LNCaP clone FGC (cell line): ENCODE data around the gene PPP2R2D.
"Not testable (repeated sequence)": the region's sequence is repeated elsewhere in the genome, so short reads cannot be mapped to it uniquely, and the experiment has no call there.

ENCODE experiments used
- DNase-seq: peaks from one replicate; pipeline ENCODE4 v3.0.0-alpha.2; 2011; ENCODE audit warnings: low read depth
- H3K4me3 ChIP-seq: 2 replicates; pipeline ENCODE4 v1.5.1; 2011; ENCODE audit warnings: mild to moderate bottlenecking, low read depth, low read length, control low read depth
- CTCF ChIP-seq: IDR thresholded peaks from 2 replicates; pipeline ENCODE4 v1.5.1; 2012; ENCODE audit warnings: mild to moderate bottlenecking; ENCODE audit not compliant: control insufficient read depth, insufficient read depth; ENCODE audit errors: extremely low read depth

Gene PPP2R2D

GRCh38 chr10:131882151-131882550 is 18.7 kb upstream of the PPP2R2D start:
- no peak for DNase-seq
- no peak overlapping the region for H3K4me3 ChIP-seq
- TF ChIP-seq CTCF: no peak

GRCh38 chr10:131882590-131883451 is 18.0 kb upstream of the PPP2R2D start:
- H3K4me3 ChIP-seq: no peak overlapping the region
- no peak for TF ChIP-seq CTCF
- DNase-seq: no peak

DNA sequence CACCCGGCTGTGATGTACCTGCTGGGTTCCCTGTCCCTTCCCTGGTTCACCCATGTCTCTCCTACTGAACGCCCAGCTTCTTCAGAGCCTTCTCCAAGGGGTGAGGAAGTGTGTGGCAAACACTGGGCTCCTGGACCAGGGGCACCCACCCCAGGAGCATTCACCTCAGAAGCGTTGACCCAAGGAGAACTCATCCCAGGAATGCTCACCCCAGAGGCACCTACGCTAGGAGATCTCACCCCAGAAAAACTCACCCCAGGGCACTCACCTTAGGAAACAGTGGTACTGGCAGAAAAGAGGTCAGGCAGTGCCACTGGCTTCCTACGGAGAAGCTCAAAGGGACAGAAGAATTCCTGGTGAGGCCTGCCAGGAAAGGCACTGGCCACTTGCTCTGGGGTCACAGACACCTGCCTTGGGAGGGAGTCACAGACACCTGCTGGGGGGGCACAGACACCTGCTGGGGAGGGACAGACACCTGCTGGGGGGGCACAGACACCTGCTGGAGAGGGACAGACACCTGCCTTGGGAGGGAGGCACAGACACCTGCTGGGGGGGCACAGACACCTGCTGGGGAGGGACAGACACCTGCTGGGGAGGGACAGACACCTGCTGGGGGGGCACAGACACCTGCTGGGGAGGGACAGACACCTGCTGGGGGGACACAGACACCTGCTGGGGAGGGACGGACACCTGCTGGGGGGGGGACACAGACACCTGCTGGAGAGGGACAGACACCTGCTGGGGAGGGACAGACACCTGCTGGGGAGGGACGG is 17.0 kb upstream of the PPP2R2D start:
- not testable (repeated sequence) for DNase-seq

DNA sequence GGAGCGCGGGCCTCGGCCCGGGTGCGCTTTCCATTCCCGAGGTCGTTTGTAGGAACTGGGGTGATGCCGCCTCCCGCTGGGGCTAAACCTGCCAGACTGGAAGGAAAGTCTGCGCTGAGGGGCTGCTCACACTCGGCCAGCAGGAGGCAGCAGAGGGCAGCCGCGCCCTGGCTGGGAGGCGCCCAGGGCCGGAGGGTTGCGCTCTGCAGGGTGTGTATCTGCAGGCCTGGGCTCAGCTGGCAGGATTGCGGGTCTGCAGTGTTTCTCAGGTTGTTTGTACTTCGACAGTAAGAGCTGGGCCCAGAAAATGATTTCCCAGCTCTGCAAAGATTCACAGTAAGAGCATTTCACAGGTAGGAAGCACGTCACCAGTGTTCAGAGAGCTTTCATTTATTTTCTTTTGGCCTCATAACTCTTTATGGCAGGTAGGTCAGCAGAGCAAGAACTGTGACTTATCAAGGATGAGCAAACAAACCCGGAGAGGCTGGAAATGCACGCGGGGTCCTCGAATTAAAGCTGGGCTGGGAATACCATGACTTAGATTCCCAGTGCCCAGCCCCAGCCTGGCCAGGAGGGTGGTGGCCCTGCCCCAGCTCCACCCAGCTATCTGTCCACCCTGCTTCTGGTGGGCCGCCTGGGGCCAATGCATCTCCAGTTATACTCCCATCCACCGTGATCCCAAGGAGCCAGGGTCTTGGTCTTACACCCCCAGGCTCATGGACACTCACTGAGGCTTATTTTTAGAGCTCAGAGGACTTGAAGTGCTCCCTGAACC is 15.2 kb upstream of the PPP2R2D start:
- no peak for DNase-seq
- peak; percentile 100 for TF ChIP-seq CTCF
- H3K4me3 ChIP-seq: no peak overlapping the region

More for the DNA sequence above, 17.0 kb upstream of the PPP2R2D start:
- H3K4me3 ChIP-seq: not testable (repeated sequence)

GRCh38 chr10:131886237-131886636 is 14.6 kb upstream of the PPP2R2D start:
- no peak for TF ChIP-seq CTCF
- no peak overlapping the region for H3K4me3 ChIP-seq
- DNase-seq: no peak

GRCh38 chr10:131888186-131888604 is 12.6 kb upstream of the PPP2R2D start:
- no peak for DNase-seq
- H3K4me3 ChIP-seq: no peak overlapping the region
- TF ChIP-seq CTCF: no peak

DNA sequence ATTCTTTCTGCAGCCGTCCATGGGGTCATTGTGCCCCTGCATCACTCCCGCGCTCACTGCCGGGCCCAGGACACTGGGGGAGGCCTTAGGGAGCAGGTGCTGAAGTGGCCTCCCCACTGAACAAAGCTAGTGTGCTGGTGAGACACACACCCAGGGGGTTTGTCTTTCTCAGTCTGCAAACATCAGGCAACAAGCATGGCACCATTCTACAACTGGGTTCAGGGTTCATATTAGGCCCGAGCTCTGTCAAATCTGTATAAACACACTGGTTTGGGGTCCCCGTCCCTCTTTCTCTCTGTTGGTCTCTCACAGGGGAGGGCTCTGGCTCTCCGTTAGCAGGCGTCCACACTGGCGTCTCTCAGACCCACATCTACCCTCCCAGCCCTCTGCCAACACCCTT is 11.1 kb upstream of the PPP2R2D start:
- DNase-seq: no peak
- TF ChIP-seq CTCF: no peak
- no peak overlapping the region for H3K4me3 ChIP-seq
